ENCODE data around the gene ANK3. TPM values are rescaled to one million over a fixed set of nuclear protein-coding genes. Genes with fewer than 3 reads are reported as not detected.

Gene ANK3
- total RNA-seq, 1 experiment from 2014 or later: 15.3 TPM

- Histone ChIP-seq H3K9me2 (ENCODE audit: insufficient read depth) (0 out of 2 replicates have a peak, but pooled peaks cover 4% of the 10 kb centered on the region), H3K27me3 (ENCODE audit: insufficient read depth, low read length) (no peaks in the 10 kb centered on the region), H4K20me1 (ENCODE audit: insufficient read depth) (no peaks in the 10 kb centered on the region), H3K4me1 (ENCODE audit: control insufficient read depth in 1 of 2, insufficient read depth in 2 of 2, low read length in 2 of 2) (peaks cover 19 to 22% of the 10 kb centered on the region in 2 experiments), H2AFZ (ENCODE audit: low read depth, low read length, poor library complexity, severe bottlenecking) (no peak overlapping the region), H3K79me2 (ENCODE audit: insufficient read depth, low read length) (no peaks in the 10 kb centered on the region), H3K4me3 (replicated peaks in 1 of 2; ENCODE audit: low read depth in 1 of 2, low read length in 2 of 2) (no peak overlapping the region), H3K9ac (ENCODE audit: low read length) (no peak overlapping the region), H3K36me3 (ENCODE audit: control insufficient read depth in 1 of 2, insufficient read depth in 2 of 2, low read length in 2 of 2) (no peaks in the 10 kb centered on the region), H3K4me2 (ENCODE audit: low read length) (peak overlapping the region; percentile 51), H3K9me3 (ENCODE audit: control insufficient read depth in 1 of 2, insufficient read depth in 1 of 2, low read depth in 1 of 2, low read length in 2 of 2) (no peaks in the 10 kb centered on the region), H3K27ac (ENCODE audit: low read depth, low read length) (peak overlapping the region; percentile 39; the same call in 1 of the 2 replicates)
- RAD21 ChIA-PET (ENCODE audit: low non-redundant PET in 1 of 2, low total read pairs in 2 of 2, uncharacterized antibody in 2 of 2, unreplicated experiment in 2 of 2): no interaction called here
- no TSS peak for BruUV-seq (replicated peaks)
- CTCF ChIA-PET: no interaction called here
- DNase-seq (ENCODE audit: low read depth, low spot score): no peak
- intact Hi-C loops (cut with micrococcal nuclease): no loop called here
- no peak for ATAC-seq
- POLR2A ChIA-PET: no interaction called here
- no peak for TF ChIP-seq ELF1 (IDR thresholded peaks at IDR 0.05; ENCODE audit: borderline replicate concordance, low read depth)
- no peak for TF ChIP-seq ZNF274 (IDR thresholded peaks at IDR 0.05; ENCODE audit: low read depth, low read length)
- no peak for TF ChIP-seq POLR2A (IDR thresholded peaks at IDR 0.05; ENCODE audit: borderline replicate concordance, extremely low read depth, insufficient read depth, insufficient read length)
- no peak for TF ChIP-seq SRF (IDR thresholded peaks at IDR 0.05; ENCODE audit: low read depth)
- TF ChIP-seq FOSL1 (IDR thresholded peaks at IDR 0.05; ENCODE audit: low read depth): no peak
- no peak for TF ChIP-seq RAD21 (IDR thresholded peaks at IDR 0.05; ENCODE audit: low read depth)
- TF ChIP-seq POLR2AphosphoS5 (IDR thresholded peaks at IDR 0.05; ENCODE audit: low read depth, low read length): no peak
- no peak for TF ChIP-seq ATF3 (IDR thresholded peaks at IDR 0.05)
- TF ChIP-seq CEBPB (IDR thresholded peaks at IDR 0.05; ENCODE audit: low read depth): no peak
- TF ChIP-seq ZFX (IDR thresholded peaks at IDR 0.05): no peak
- no peak for TF ChIP-seq SP1 (IDR thresholded peaks at IDR 0.05; ENCODE audit: low read depth)
- TF ChIP-seq EZH2 (IDR thresholded peaks at IDR 0.05): no peak
- no peak for TF ChIP-seq REST (IDR thresholded peaks at IDR 0.05; ENCODE audit: low read depth)
- no peak for TF ChIP-seq CTCF (IDR thresholded peaks at IDR 0.05 in 2 of 3, conservative IDR thresholded peaks at IDR 0.05 in 1 of 3; ENCODE audit: borderline replicate concordance in 1 of 3, insufficient read depth in 1 of 3, low read depth in 2 of 3, low read length in 2 of 3)
- no peak for TF ChIP-seq ZBTB33 (IDR thresholded peaks at IDR 0.05; ENCODE audit: extremely low read depth, insufficient replicate concordance, low read length)
- TF ChIP-seq CBX3 (IDR thresholded peaks at IDR 0.05; ENCODE audit: low read depth): no peak
- no peak for TF ChIP-seq TCF7L2 (IDR thresholded peaks at IDR 0.05; ENCODE audit: borderline replicate concordance, extremely low read depth, insufficient read depth, insufficient read length)
- no peak for TF ChIP-seq JUND (IDR thresholded peaks at IDR 0.05)
Measured at GRCh38 chr10:60147576-60148265, 242.0 kb downstream of the ANK3 start.
